Progenitor cell of endocrine pancreas (in vitro differentiated cells): ENCODE results near the gene LDAF1. TPM values are rescaled to one million over a fixed set of nuclear protein-coding genes. Genes with fewer than 3 reads are reported as not detected.

Experiments used
- DNase-seq: peaks from one replicate; pipeline ENCODE4 v3.0.0; 2021; ENCODE audit warnings: low spot score; ENCODE audit not compliant: unreplicated experiment
- H3K27ac Mint-ChIP-seq: 2 replicates; pipeline ENCODE4 v1.8.0; 2021; ENCODE audit warnings: mild to moderate bottlenecking, moderate library complexity, mixed read lengths
- H3K27me3 Mint-ChIP-seq: 2 replicates; pipeline ENCODE4 v1.8.0; 2021; ENCODE audit warnings: mixed read lengths
- H3K36me3 Mint-ChIP-seq: 2 replicates; pipeline ENCODE4 v1.8.0; 2022; ENCODE audit warnings: mixed read lengths; ENCODE audit not compliant: insufficient read depth
- H3K4me1 Mint-ChIP-seq: 2 replicates; pipeline ENCODE4 v1.8.0; 2021; ENCODE audit warnings: low read depth, mixed read lengths
- H3K4me3 Mint-ChIP-seq: 2 replicates; pipeline ENCODE4 v1.8.0; 2021; ENCODE audit warnings: low read depth, mild to moderate bottlenecking, moderate library complexity, mixed read lengths
- H3K9me3 Mint-ChIP-seq: 2 replicates; pipeline ENCODE4 v1.8.0; 2021; ENCODE audit warnings: low read depth, mixed read lengths
- CTCF ChIP-seq: fragments of 200-600 bp; sonication (generic); IDR thresholded peaks from one replicate; pipeline ENCODE4 v1.5.0; 2021; ENCODE audit warnings: antibody characterized with exemption, mild to moderate bottlenecking; ENCODE audit not compliant: unreplicated experiment
- total RNA-seq: library from RNA; stranded (reverse); gene quantifications from 2 replicates; pipeline ENCODE4 v1.2.1, GENCODE V29; 2021

The LDAF1 gene
- total RNA-seq, 1 donor from 2014 or later: 20.0 TPM

- Mint-ChIP-seq H3K27me3 (no peaks in the 10 kb centered on the region), H3K4me3 (no peak overlapping the region), H3K4me1 (no peaks in the 10 kb centered on the region), H3K9me3 (no peaks in the 10 kb centered on the region), H3K27ac (no peak overlapping the region), H3K36me3 (no peaks in the 10 kb centered on the region)
- TF ChIP-seq CTCF: no peak
- no peak for DNase-seq
These were observed 48.1 kb downstream of the LDAF1 start for GRCh38 chr16:21206550-21206949.

- no peak for TF ChIP-seq CTCF
- no peak overlapping the region for H3K4me3 Mint-ChIP-seq
- DNase-seq: no peak
- no peaks in the 10 kb centered on the region for H3K4me1 Mint-ChIP-seq
- H3K27ac Mint-ChIP-seq: no peak overlapping the region
- H3K9me3 Mint-ChIP-seq: no peaks in the 10 kb centered on the region
- H3K27me3 Mint-ChIP-seq: no peaks in the 10 kb centered on the region
- H3K36me3 Mint-ChIP-seq: no peaks in the 10 kb centered on the region
These were observed 50.2 kb downstream of the LDAF1 start for GRCh38 chr16:21208446-21209230.

- Mint-ChIP-seq H3K27me3 (no peaks in the 10 kb centered on the region), H3K4me1 (peaks cover under 1% of the 10 kb centered on the region), H3K27ac (no peak within 1 kb of the TSS), H3K4me3 (no peak within 1 kb of the TSS), H3K9me3 (no peaks in the 10 kb centered on the region), H3K36me3 (no peaks in the 10 kb centered on the region)
- no peak for DNase-seq
- no peak for TF ChIP-seq CTCF
These were observed 53.0 kb downstream of the LDAF1 start, which contains the start of gene ZP2 for GRCh38 chr16:21211486-21211885. ZP2 (minus strand) TSS chr16:21211574; CDS start chr16:21211547, 27 bp downstream.

GRCh38 chr16:21214086-21214485, 55.6 kb downstream of the LDAF1 start:
- Mint-ChIP-seq H3K27me3 (no peaks in the 10 kb centered on the region), H3K4me3 (no peak overlapping the region), H3K4me1 (peaks cover 10% of the 10 kb centered on the region), H3K36me3 (no peaks in the 10 kb centered on the region), H3K27ac (no peak overlapping the region), H3K9me3 (no peaks in the 10 kb centered on the region)
- no peak for TF ChIP-seq CTCF
- no peak for DNase-seq

GRCh38 chr16:21217121-21217520, 58.6 kb downstream of the LDAF1 start:
- no peak for TF ChIP-seq CTCF
- Mint-ChIP-seq H3K36me3 (no peaks in the 10 kb centered on the region), H3K9me3 (peaks cover 3% of the 10 kb centered on the region), H3K27ac (no peak overlapping the region), H3K4me1 (peaks cover 21% of the 10 kb centered on the region), H3K27me3 (no peaks in the 10 kb centered on the region), H3K4me3 (no peak overlapping the region)
- no peak for DNase-seq
